AG20443 (cell line): Measurements from ENCODE around the gene KIF6.
A peak's percentile ranks its signal among the peaks of the same experiment; 100 is the strongest.
"Not testable (repeated sequence)": the region's sequence is repeated elsewhere in the genome, so short reads cannot be mapped to it uniquely, and the experiment has no call there.

Source experiments
- DNase-seq: peaks from one replicate; pipeline ENCODE4 v3.0.0; 2012; ENCODE audit warnings: low spot score, mixed read lengths

The KIF6 gene

DNA sequence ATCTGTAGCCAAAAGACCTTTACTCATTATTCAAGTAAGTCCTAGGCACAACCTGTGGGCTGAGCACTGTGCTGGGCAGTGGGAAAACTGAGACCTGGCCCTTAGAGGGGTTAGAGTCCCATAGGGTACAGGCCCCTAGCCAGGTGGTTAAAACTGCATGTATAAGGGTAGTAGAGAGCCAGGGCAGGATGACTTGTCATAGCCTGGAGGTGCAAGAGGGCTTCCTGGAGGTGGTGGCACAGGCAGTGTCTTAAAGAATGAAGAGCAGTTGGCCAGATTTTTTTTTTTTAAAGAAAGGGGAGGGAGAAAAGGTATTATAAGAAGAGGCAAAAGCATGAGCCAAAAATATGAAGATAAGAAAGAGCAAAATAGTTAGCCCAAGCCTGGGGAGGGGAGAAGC, 226.2 kb downstream of the KIF6 start:
- no peak for DNase-seq

DNA sequence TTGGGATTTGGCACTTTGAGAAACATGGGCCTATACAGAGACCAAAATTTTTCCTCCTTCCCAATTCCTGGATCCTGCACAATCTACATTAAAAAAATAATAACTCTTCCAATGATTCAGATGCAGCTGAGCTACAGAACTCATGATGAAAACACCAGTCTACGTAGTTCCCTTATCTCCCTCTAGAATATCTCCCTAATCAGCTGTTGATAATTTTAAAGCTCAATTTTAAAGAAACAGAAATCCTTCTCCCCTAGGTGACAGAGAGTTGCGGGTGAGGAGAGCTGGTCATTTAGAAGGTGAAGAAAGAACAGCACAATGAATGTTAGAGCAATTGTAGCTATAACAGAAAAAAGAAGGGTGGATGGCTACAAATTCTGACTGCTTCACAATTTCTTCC, 227.1 kb downstream of the KIF6 start:
- DNase-seq: no peak

DNA sequence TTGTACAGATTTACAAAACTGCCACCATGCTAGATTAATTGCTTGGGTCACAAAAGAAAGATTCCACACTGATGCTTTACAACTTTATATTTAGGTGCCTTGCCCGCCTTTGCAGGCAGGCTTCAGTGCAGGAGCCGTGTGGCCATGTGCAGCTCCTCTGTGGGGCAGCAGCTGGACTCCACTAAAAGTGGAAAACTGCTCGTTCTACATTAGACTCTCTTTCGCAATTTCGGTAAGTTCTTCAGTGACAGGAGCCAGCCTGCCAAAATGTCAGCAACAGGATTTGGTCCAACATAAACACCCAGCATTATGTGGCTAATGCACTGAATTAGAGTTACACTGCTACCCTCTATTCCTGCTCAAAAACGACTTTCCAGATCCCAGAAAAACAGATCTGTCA, 228.3 kb downstream of the KIF6 start:
- DNase-seq: peak; percentile 35

- no peak for DNase-seq
These were observed 228.8 kb downstream of the KIF6 start for GRCh38 chr6:39496456-39496855.

- DNase-seq: no peak
These were observed 229.6 kb downstream of the KIF6 start for GRCh38 chr6:39495640-39496039.

DNA sequence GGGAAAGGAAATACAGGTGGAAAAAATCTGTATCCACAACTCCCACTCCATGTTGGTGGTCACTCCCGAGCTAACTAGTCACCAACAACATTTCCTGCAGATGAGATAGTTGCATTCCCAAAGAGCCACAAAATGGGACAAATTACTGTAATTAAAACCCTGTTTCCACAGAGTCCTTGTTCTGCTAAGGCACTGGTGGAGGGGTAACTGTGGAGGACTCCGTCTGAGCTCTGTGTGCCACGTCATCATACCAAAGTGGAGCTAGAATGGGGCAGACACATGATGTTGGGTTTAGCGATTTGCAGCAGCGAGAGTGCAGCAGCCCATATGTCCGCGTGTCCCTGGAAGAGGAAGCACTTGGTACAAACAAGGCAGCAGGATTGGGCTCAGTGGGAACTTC, 230.2 kb downstream of the KIF6 start:
- DNase-seq: no peak

DNA sequence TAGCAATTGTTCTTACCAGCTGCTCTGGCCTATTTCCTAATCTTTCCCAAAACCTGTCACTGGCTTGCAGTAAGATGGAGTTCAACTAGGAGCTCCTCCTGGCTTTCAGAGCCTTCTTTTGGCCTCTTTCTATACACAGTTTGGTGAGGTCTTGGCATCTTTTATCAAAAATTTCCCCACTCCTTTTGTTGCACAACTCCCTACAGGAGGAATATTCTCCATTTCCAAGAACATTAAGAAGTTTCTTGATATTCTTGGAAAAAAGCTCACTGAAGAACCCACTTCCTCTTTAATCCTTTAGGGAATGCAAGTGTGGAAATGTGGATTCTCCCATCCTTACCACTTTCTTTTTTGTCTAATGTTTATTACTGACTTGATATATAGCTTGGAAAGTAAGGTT, 231.4 kb downstream of the KIF6 start:
- DNase-seq: no peak

GRCh38 chr6:39493174-39493573, 232.0 kb downstream of the KIF6 start:
- DNase-seq: no peak

DNA sequence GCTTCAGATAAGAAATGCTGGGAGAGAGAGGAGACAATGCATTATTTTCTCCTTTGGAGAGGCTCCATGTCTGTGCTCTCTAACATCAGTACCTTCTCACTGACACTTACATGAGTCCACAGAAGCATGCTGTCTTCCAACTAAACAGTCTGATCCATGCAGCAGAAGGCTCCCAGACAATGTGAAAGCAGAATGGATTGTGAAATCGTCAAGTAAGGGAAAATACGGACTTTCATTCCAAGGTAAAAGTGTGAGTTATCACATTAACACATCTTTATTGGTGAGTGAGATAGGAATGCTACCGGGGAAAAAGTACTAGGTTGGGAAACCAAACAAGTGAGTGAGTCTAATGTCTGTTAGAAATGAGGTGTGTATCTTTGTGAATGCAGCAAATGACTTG, 235.1 kb downstream of the KIF6 start:
- no peak for DNase-seq

GRCh38 chr6:39488255-39488879, 236.8 kb downstream of the KIF6 start:
- no peak for DNase-seq

GRCh38 chr6:39484276-39484675, 240.9 kb downstream of the KIF6 start:
- no peak for DNase-seq

GRCh38 chr6:39479819-39480218, 245.4 kb downstream of the KIF6 start:
- DNase-seq: not testable (repeated sequence)

- DNase-seq: no peak
These were observed 248.5 kb downstream of the KIF6 start for GRCh38 chr6:39476670-39477069.

DNA sequence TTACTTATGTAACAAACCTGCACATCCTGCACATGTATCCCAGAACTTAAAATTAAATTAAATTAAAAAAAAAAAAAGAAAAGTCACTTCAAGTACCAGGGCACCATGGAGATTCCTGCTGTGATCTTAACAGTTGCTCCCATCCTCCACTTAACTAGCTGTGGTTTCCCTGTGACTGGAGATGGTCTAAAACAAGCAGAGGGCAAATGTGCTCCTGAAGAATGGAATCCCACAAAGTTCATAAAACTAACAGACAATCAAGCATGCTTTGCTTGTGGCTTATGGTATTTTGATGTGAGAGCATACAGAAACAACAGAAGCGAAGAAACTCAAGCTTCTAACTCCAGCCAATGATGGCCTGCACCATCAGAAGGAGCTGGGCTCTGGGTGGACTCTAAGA, 249.1 kb downstream of the KIF6 start:
- DNase-seq: no peak

- no peak for DNase-seq
These were observed 253.1 kb downstream of the KIF6 start for GRCh38 chr6:39471954-39472659.

DNA sequence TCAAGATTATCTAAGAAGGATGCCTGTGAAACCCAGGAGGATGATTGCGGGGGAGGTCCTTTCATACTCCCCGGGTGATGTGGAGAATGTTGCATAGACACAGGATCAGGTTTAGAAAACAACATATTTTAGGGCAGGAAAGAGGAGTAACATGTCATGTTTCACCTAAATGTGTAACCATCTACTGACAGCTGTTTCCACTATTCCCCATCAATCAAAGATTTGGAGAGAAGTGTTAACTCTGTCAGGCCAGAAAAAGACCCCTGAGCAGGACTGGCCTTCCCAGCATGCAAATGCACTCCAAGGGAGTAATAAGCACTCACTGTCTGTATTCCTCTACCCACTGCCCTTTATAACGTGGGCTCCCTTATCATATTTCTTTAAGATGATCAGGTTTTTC, 254.7 kb downstream of the KIF6 start:
- DNase-seq: no peak

DNA sequence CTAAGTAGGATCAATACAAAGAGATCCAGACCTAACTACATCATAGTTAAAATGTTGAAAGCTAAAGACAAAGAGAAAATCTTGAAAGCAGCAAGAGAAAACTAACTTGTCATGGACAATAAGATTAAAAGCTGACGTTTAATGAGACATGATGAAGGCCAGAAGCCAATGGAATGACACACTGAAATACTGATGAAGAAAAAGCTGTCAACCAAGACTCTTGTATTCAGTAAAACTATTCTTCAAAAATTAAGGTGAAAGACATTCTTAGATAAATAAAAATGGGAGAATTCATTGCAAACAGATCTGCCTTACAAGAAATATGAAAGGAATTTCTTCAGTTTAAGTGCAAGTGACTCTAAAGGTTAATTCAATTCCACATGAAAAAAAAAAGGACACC, 256.8 kb downstream of the KIF6 start:
- no peak for DNase-seq

DNA sequence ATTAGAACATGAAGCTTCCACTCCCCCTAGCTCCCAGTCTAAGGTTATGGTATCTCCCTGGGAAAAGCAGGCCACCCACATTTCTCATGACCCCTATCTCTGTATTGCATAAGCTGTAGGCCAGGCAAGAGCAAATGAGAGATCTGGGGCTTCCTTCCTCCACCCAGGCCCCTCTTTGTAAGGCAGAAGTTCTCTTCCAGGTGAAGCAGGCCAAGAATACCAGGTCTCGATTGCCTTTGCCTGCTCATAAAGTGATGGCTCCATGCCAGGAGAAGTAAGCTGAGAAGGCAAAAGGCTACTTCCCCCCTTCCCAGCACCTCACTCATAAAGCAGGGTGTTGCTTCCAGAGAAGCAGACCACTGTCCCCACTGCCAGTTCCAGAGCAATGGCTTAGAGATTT, 258.6 kb downstream of the KIF6 start:
- no peak for DNase-seq

DNA sequence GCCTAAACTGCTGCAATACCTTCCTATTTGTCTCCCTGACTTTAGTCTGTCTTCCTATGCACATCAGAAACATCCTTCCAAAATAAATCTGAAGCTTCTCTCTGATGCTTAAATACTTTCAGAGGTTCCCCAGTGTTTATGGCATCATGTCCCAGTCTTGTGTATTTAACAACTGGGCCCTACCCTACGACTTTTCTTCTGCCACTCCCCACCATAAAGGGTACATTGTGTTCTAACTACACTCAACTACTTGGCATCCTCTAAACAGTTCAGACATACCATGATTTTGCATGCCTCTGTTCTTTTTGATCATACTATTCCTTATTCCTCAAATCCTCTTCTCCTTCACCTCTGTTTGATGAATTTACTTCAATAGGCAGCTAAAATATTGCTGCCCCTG, 259.7 kb downstream of the KIF6 start:
- DNase-seq: no peak

- no peak for DNase-seq
These were observed 261.1 kb downstream of the KIF6 start for GRCh38 chr6:39464067-39464466.

DNA sequence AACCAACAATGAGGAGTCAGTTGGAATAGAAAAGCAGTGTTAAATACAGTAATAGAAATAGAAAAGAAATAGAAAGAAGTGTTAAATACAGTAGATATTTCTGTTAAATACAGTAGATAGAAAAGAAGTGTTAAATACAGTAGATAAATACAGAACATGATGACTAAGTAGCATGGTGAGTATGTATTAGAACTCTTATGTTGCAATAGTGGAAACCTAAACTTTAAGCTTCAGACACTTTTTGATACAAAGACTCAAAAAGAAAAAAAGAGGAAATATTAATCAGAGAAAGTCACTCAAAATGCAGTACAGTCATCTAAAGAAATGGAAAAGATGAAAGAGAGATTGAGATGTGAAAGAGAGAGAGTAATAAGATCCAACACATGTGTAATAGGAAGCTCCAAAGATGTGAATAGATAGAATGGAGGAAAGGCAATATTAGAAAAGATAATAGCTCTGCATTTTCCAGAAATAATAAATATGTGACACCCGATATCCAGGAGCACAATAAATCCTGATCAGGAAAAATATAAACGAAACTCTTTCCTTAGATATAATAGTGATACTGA, 271.2 kb downstream of the KIF6 start:
- no peak for DNase-seq

GRCh38 chr6:39453241-39453640, 272.0 kb downstream of the KIF6 start:
- no peak for DNase-seq

DNA sequence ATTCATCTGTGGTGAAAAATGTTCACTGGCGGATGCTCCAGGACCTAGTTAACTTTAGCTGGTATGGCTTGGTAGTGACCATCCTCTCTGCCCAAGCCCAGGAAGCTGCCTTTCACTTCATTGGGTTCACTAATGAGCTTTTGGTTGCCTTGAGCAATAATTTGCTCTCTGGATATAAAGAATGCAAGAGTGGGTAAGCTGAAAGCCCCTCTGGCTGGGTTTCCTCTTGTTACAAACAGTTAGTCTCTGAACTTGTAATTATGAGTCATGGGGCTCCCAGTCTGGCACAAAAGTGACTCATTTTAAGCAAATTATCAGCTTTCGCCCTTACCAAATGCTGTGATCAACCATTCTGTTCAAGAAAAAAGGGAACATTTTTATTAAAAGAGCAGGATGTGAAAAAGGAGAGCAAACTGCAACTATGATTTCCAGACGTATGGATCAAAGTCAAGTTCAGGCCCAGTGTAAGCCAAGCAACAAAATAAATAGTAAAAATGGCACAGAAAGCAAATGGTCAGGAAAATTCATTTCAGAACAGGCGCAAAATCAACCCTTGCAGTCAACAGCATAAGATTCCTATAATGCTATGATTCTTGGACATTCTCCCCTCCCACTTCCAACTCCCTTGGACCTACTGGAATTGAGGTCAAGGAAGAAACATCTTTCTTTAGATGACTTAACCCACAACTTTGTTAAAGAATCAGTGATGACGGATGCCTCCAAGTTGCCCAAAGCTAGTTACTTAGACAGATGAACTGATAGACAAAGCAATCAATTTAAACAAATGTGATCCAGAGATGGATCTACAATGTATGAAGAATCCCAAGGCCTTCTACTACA, 272.7 kb downstream of the KIF6 start:
- DNase-seq: peak; percentile 54
